Upper lobe of right lung (tissue), 1 donor: ENCODE results near the gene KIAA0825. TPM values are rescaled to one million over a fixed set of nuclear protein-coding genes. Genes with fewer than 3 reads are reported as not detected.

Experiments
- ATAC-seq: fragments of 200-7000 bp; cut with Tn5 transposase; one replicate; pipeline ENCODE4 v1.9.1; 2020; ENCODE audit warnings: mild to moderate bottlenecking, moderate library complexity
- DNase-seq: peaks from one replicate; pipeline ENCODE4 v3.0.0-alpha.2; 2020
- H3K27ac ChIP-seq: fragments of 200-600 bp; one replicate; pipeline ENCODE4 v1.8.0; 2022
- H3K27me3 ChIP-seq: fragments of 200-600 bp; one replicate; pipeline ENCODE4 v1.8.0; 2022; ENCODE audit warnings: mild to moderate bottlenecking
- H3K36me3 ChIP-seq: fragments of 200-600 bp; one replicate; pipeline ENCODE4 v1.8.0; 2022
- H3K4me1 ChIP-seq: fragments of 200-600 bp; one replicate; pipeline ENCODE4 v1.8.0; 2022
- H3K4me3 ChIP-seq: fragments of 200-600 bp; one replicate; pipeline ENCODE4 v1.8.0; 2022; ENCODE audit warnings: mild to moderate bottlenecking
- H3K9me3 ChIP-seq: fragments of 200-600 bp; one replicate; pipeline ENCODE4 v1.8.0; 2022
- CTCF ChIP-seq: fragments of 200-600 bp; IDR thresholded peaks from one replicate; pipeline ENCODE4 v1.8.0; 2022; ENCODE audit warnings: antibody characterized with exemption
- intact Hi-C: fragments of 100-400 bp; cut with DNase I; formaldehyde crosslinking; loops from one replicate; pipeline ENCODE4 v1.11.0; 2022
- total RNA-seq: library from RNA; stranded (reverse); fragmentation: NEBNext Ultra II Directional; extraction: Animal tissue kit (Norgen Biotek cat#: 25700); gene quantifications from one replicate; pipeline ENCODE4 v1.2.1, GENCODE V29; 2021
- donor health status: DM: no; HTN: yes; CAD: no; lungs with severe emphysema.

Gene KIAA0825
- total RNA-seq, 1 donor from 2014 or later = 4.4 TPM

GRCh38 chr5:94374336-94374735, 244.1 kb downstream of the KIAA0825 start:
- H3K27ac ChIP-seq = no peak overlapping the region
- ATAC-seq = no peak
- H3K9me3 ChIP-seq = no peaks in the 10 kb centered on the region
- no peaks in the 10 kb centered on the region for H3K4me1 ChIP-seq
- H3K36me3 ChIP-seq = no peaks in the 10 kb centered on the region
- H3K4me3 ChIP-seq = no peak overlapping the region
- no peak for TF ChIP-seq CTCF
- no peaks in the 10 kb centered on the region for H3K27me3 ChIP-seq
- intact Hi-C loops = no loop called here
- DNase-seq = no peak

- ATAC-seq = no peak
- Histone ChIP-seq H3K27me3 (no peaks in the 10 kb centered on the region), H3K36me3 (no peaks in the 10 kb centered on the region), H3K4me1 (no peaks in the 10 kb centered on the region), H3K4me3 (no peak overlapping the region), H3K27ac (no peak overlapping the region), H3K9me3 (no peaks in the 10 kb centered on the region)
- no peak for TF ChIP-seq CTCF
- DNase-seq = no peak
- intact Hi-C loops = no loop called here
Measured at GRCh38 chr5:94367900-94368299, 250.5 kb downstream of the KIAA0825 start.

GRCh38 chr5:94366811-94367210, 251.6 kb downstream of the KIAA0825 start:
- H3K27ac ChIP-seq = no peak overlapping the region
- intact Hi-C loops = no loop called here

GRCh38 chr5:94362857-94363256, 255.5 kb downstream of the KIAA0825 start:
- DNase-seq = no peak
- H3K4me3 ChIP-seq = no peak overlapping the region
- H3K36me3 ChIP-seq = no peaks in the 10 kb centered on the region
- no peaks in the 10 kb centered on the region for H3K27me3 ChIP-seq
- ATAC-seq = no peak
- H3K9me3 ChIP-seq = no peaks in the 10 kb centered on the region
- H3K4me1 ChIP-seq = no peaks in the 10 kb centered on the region
- TF ChIP-seq CTCF = no peak
- intact Hi-C loops = no loop called here
- no peak overlapping the region for H3K27ac ChIP-seq

More at GRCh38 chr5:94366811-94367210, 251.6 kb downstream of the KIAA0825 start:
- ATAC-seq = no peak
- no peak for DNase-seq
- H3K27me3 ChIP-seq = no peaks in the 10 kb centered on the region
- no peak overlapping the region for H3K4me3 ChIP-seq
- no peaks in the 10 kb centered on the region for H3K9me3 ChIP-seq
- H3K36me3 ChIP-seq = no peaks in the 10 kb centered on the region
- H3K4me1 ChIP-seq = no peaks in the 10 kb centered on the region
- TF ChIP-seq CTCF = no peak

GRCh38 chr5:94361832-94362796, 256.3 kb downstream of the KIAA0825 start:
- TF ChIP-seq CTCF = no peak
- DNase-seq (no peak), ATAC-seq (peak; percentile 23)
- Histone ChIP-seq H3K4me3 (no peak overlapping the region), H3K27me3 (no peaks in the 10 kb centered on the region), H3K9me3 (no peaks in the 10 kb centered on the region), H3K27ac (no peak overlapping the region), H3K4me1 (no peaks in the 10 kb centered on the region), H3K36me3 (no peaks in the 10 kb centered on the region)
- intact Hi-C loops = no loop called here
